Activated naive CD8-positive, alpha-beta T cell treated with anti-CD3 and anti-CD28 coated beads, Interleukin-2, amount 50 U/mL, for 16 hours (primary cell): ENCODE results near the gene SLC2A5.
A peak's percentile ranks its signal among the peaks of the same experiment; 100 is the strongest.
"Not testable (repeated sequence)": the region's sequence is repeated elsewhere in the genome, so short reads cannot be mapped to it uniquely, and the experiment has no call there.

Experiments used
- DNase-seq: peaks from one replicate; pipeline ENCODE4 v3.0.0-alpha.2; 2020; ENCODE audit warnings: low read depth, low spot score

SLC2A5 gene

GRCh38 chr1:9037476-9038337 lies 31.7 kb downstream of the SLC2A5 start:
- DNase-seq = no peak

- no peak for DNase-seq
Measured at GRCh38 chr1:9035226-9035625, 34.2 kb downstream of the SLC2A5 start.

GRCh38 chr1:9033363-9033762 lies 36.1 kb downstream of the SLC2A5 start:
- DNase-seq = no peak

GRCh38 chr1:9031484-9032259 lies 37.8 kb downstream of the SLC2A5 start:
- DNase-seq = no peak

GRCh38 chr1:9031077-9031476 lies 38.4 kb downstream of the SLC2A5 start:
- not testable (repeated sequence) for DNase-seq

GRCh38 chr1:9028921-9029705 lies 40.3 kb downstream of the SLC2A5 start:
- no peak for DNase-seq

GRCh38 chr1:9027307-9027706 lies 42.1 kb downstream of the SLC2A5 start:
- DNase-seq = no peak

GRCh38 chr1:9025449-9025848 lies 44.0 kb downstream of the SLC2A5 start:
- DNase-seq = no peak

GRCh38 chr1:9024837-9025236 lies 44.6 kb downstream of the SLC2A5 start:
- no peak for DNase-seq

GRCh38 chr1:9022773-9023172 lies 46.7 kb downstream of the SLC2A5 start:
- DNase-seq = no peak

GRCh38 chr1:9022026-9022738 lies 47.3 kb downstream of the SLC2A5 start:
- DNase-seq = not testable (repeated sequence)

- no peak for DNase-seq
Measured at GRCh38 chr1:9020305-9020704, 49.1 kb downstream of the SLC2A5 start.

- DNase-seq = no peak
Measured at GRCh38 chr1:9019896-9020295, 49.5 kb downstream of the SLC2A5 start.

GRCh38 chr1:9018333-9018732 lies 51.1 kb downstream of the SLC2A5 start:
- no peak for DNase-seq

- no peak for DNase-seq
Measured at GRCh38 chr1:9016455-9016854, 53.0 kb downstream of the SLC2A5 start.

GRCh38 chr1:9014475-9015375 lies 54.7 kb downstream of the SLC2A5 start:
- DNase-seq = no peak

- no peak for DNase-seq
Measured at GRCh38 chr1:9013819-9014218, 55.6 kb downstream of the SLC2A5 start.

- no peak for DNase-seq
Measured at GRCh38 chr1:9010781-9011323, 58.6 kb downstream of the SLC2A5 start.

GRCh38 chr1:9009438-9010370 lies 59.7 kb downstream of the SLC2A5 start:
- peak; percentile 11 for DNase-seq
